HEK293T (cell line): Measurements from ENCODE around the gene GPC1.

Source experiments
- ELF4 ChIP-seq: fragments of 450-650 bp; IDR thresholded peaks from 2 replicates; pipeline ENCODE4 v1.6.1; 2017; ENCODE audit warnings: antibody characterized with exemption
- FOXK2 ChIP-seq: fragments of 450-650 bp; IDR thresholded peaks from 2 replicates; pipeline ENCODE4 v1.6.1; 2016; ENCODE audit warnings: mild to moderate bottlenecking
- FOXM1 ChIP-seq: fragments of 450-650 bp; IDR thresholded peaks from 2 replicates; pipeline ENCODE4 v1.6.1; 2017; ENCODE audit warnings: mild to moderate bottlenecking, borderline replicate concordance
- L3MBTL2 ChIP-seq: fragments of 450-650 bp; conservative IDR thresholded peaks from 2 replicates; pipeline ENCODE4 v1.6.1; 2016; ENCODE audit warnings: mild to moderate bottlenecking
- SUZ12 ChIP-seq: fragments of 450-650 bp; IDR thresholded peaks from 2 replicates; pipeline ENCODE4 v1.6.1; 2016; ENCODE audit warnings: mild to moderate bottlenecking
- TARDBP ChIP-seq: fragments of 450-650 bp; IDR thresholded peaks from 2 replicates; pipeline ENCODE4 v1.6.1; 2016

DNA sequence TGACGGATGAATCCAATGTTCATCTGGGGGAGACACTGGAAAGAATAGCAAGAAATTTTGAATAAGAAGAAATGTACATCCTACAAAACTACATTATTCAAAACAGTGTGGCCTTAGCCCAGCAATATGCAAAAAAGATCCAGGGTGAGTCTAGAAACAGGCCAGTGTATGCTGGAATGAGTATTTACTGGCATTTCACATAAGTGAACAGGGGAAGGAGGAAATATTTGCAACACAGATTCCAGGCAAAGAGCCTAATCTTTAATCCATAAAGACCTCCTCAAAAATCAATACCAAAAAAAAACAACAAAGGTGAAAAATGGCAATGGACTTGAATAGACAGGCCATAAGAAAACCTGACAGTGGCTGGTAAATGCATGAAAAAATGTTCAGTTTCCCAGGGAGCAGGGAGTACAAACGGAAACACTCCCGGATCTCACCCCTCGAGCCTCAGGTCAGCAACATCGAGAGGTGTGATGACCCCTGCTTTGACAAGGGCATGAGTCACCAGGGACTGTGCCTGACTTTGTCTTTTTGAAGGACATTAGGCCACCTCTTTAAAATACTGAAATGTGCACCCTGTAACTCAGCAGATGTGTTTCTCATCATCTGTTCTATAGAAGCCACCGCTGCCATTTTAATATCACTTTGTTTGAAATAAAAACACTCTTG lies 12.7 kb upstream of the GPC1 start:
- TF ChIP-seq L3MBTL2, result no peak
- no peak for TF ChIP-seq FOXM1
- no peak for TF ChIP-seq TARDBP
- no peak for TF ChIP-seq ELF4
- TF ChIP-seq FOXK2, result no peak
- TF ChIP-seq SUZ12, result no peak
